ENCODE data around the gene CASK.

DNA sequence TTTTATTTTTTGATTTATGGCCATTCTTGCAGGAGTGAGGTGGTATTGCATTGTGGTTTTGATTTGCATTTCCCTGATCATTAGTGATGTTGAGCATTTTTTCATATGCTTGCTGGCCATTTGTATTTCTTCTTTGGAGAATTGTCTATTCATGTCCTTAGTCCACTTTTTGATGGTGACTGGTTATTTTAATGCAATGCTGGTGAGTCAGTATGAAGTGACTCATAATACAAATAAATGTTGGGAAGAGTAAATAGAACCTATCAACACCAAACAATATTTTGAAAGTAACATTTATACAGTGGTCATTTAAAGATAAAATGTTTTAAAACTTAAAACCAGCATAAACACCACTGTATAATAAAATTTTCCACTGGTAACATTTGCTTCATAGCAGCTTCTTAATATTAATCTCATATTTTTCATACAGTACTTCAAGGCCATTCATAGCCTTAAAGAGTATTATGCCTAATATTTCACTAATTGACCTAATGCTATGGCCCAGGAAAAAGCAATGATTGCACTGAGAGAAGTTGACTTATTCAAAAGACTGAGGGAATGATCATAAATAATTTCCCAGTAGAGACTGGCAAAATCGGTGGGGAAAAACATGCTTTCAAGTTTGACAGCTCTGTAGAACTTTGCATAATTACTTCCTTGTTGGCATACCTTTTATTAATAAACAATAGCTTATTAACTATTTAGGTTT is 33.9 kb downstream of the CASK start:
- TF ChIP-seq, protein P1, sequence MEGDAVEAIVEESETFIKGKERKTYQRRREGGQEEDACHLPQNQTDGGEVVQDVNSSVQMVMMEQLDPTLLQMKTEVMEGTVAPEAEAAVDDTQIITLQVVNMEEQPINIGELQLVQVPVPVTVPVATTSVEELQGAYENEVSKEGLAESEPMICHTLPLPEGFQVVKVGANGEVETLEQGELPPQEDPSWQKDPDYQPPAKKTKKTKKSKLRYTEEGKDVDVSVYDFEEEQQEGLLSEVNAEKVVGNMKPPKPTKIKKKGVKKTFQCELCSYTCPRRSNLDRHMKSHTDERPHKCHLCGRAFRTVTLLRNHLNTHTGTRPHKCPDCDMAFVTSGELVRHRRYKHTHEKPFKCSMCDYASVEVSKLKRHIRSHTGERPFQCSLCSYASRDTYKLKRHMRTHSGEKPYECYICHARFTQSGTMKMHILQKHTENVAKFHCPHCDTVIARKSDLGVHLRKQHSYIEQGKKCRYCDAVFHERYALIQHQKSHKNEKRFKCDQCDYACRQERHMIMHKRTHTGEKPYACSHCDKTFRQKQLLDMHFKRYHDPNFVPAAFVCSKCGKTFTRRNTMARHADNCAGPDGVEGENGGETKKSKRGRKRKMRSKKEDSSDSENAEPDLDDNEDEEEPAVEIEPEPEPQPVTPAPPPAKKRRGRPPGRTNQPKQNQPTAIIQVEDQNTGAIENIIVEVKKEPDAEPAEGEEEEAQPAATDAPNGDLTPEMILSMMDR (conservative IDR thresholded peaks at IDR 0.05): no peak
- TF ChIP-seq EZH2 (IDR thresholded peaks at IDR 0.05; ENCODE audit: low read depth): no peak

Measured in PC-9 (cell line).